Erythroblast (primary cell): Measurements from ENCODE around the gene DACT1.

Experiments
- DNase-seq, 2 experiments: peaks; one replicate each; lab custom pipeline; 2025; lab: John Stamatoyannopoulos, UW
- GATA1 ChIP-seq: IDR thresholded peaks from 2 replicates; pipeline ENCODE4 v1.6.1; 2011; ENCODE audit warnings: low read depth, mild to moderate bottlenecking, control low read depth, low read length, moderate library complexity
- POLR2A ChIP-seq: IDR thresholded peaks from 2 replicates; pipeline ENCODE4 v1.6.1; 2011; ENCODE audit warnings: mild to moderate bottlenecking, low read length

The DACT1 gene

GRCh38 chr14:58625438-58625837 lies 12.3 kb upstream of the DACT1 start:
- DNase-seq: no peak
- TF ChIP-seq POLR2A: no peak
- TF ChIP-seq GATA1: no peak

DNA sequence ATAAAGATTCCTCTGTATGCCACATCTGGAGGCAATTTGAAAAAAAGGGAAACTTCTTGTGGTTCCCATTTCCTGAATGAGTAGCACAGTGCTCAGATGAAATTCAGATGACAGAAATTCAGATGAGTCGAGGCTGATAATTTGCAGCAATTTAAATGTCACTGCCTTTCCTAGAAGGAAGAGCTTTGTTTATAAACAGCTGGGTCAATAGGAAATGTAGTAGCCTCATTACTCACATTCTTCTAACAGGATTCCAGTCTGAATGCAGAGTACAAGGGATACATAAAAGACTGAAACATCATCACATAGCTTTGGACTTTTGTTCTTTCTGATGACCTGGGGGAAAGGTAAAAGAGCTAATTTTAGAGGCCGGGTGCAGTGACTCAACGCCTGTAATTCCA lies 11.3 kb upstream of the DACT1 start:
- TF ChIP-seq GATA1 (no peak), POLR2A (no peak)
- no peak for DNase-seq

- DNase-seq: no peak
- TF ChIP-seq GATA1 (no peak), POLR2A (no peak)
Observed at GRCh38 chr14:58628406-58628805, 9.4 kb upstream of the DACT1 start.

- DNase-seq: no peak
- no peak for TF ChIP-seq GATA1
- TF ChIP-seq POLR2A: no peak
Observed at GRCh38 chr14:58629281-58629680, 8.5 kb upstream of the DACT1 start.

- TF ChIP-seq GATA1 (no peak), POLR2A (no peak)
- DNase-seq: no peak
Observed at GRCh38 chr14:58631732-58632131, 6.0 kb upstream of the DACT1 start.

DNA sequence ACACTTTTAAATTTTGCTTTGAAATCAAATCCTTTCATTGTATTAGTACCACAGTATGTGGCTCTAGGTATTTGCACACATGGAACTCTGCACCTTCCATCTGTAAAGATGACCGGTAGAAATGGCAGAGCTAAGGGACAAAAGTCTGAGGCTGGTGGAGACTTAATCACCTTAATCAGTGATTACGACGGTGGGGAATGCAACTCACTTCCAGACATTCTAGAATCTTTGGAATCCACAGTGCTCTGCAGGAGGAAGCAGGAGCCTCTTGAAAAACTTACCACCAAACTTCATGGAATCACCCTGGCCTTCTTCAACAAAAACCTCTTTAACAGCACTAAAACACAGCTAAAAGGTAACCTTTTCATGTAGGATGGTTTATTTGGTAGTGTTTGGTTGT lies 3.9 kb upstream of the DACT1 start:
- no peak for DNase-seq
- TF ChIP-seq GATA1 (no peak), POLR2A (no peak)

DNA sequence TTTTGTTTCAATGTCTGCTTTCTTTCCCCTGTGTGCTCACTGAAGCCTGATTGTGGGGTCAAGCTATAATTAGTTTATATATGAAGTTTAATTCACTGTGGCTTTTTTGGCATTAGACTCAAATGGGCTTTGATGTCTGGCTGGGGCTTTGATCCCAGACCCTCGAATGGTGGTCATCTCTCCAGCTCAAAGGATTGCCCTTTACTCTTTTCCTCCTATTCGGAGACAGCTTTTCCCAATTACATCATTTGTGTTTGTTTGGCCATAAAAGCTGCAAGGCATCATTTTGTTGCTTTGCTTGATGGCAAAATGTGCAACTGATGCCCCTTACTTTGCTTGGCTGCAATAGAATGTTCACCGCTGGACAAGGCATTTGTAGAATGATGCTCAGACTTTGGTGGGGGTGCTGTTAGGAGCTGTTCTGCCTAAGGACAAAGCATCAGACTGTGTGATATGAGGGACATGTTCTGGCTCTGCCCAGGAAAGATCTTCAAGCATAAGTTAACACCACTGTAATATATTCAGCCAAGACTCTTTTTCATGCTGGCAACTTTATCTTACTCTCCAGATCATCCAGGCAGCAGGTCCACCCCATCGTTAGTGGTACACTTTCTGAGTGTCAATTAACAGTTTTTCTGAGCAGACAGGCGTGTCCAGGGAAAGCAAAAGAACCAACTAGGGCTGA lies 3.2 kb upstream of the DACT1 start:
- TF ChIP-seq GATA1 (no peak), POLR2A (no peak)
- DNase-seq: no peak

DNA sequence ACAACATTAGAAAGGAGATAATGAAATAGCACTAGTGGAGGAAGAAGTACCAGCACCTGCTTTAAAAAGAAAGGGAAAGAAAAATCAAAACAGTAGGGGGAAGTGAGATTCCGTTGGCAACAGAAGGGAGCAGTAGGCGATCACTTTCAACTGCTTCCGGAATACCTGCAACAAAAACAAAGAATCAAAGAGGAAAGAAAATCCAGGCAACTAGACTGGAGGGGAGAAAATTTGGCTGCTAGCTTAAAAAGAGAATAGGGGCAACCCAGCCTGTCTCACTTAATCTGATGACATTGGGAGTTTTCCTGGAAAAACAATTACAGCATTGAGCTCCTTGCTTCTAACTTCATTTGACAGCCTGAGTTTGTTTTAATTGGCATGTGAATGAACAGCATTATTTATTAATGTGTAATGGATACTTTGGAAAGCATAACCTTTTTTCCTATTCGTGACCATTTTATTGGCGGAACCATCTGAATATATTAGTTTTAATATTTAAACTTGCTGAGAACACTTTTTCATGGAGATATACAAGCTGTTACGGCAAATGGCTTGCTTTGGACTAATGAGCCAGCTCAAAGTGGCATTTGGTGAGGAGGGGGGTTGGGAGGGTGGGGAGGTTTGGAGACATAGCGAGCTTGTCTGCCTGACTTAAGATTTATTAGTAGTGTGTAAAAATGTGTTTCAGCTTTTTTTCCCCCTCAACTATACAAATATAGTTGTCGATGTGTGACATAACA lies 2.5 kb upstream of the DACT1 start:
- no peak for DNase-seq
- TF ChIP-seq GATA1 (no peak), POLR2A (no peak)

GRCh38 chr14:58636129-58636528 lies 1.6 kb upstream of the DACT1 start:
- no peak for TF ChIP-seq POLR2A
- no peak for DNase-seq

DNA sequence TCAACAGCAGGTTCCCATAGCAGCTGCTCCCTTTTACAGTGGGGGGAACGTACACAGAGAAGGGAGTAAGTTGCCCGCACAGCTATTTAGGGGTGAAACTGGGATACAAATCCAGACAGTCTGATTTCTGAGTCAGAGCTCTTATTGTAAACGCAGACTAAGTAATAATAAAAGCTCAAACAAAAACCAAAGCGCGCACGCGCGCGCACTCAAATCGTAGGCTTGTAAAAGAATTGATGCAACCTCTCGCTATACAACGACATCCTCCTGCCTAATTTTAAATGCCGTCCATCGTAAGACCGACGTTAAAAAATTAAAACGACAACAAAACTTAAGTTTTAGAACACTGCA lies 747 bp upstream of the DACT1 start:
- peak; percentile 36 for DNase-seq

DNA sequence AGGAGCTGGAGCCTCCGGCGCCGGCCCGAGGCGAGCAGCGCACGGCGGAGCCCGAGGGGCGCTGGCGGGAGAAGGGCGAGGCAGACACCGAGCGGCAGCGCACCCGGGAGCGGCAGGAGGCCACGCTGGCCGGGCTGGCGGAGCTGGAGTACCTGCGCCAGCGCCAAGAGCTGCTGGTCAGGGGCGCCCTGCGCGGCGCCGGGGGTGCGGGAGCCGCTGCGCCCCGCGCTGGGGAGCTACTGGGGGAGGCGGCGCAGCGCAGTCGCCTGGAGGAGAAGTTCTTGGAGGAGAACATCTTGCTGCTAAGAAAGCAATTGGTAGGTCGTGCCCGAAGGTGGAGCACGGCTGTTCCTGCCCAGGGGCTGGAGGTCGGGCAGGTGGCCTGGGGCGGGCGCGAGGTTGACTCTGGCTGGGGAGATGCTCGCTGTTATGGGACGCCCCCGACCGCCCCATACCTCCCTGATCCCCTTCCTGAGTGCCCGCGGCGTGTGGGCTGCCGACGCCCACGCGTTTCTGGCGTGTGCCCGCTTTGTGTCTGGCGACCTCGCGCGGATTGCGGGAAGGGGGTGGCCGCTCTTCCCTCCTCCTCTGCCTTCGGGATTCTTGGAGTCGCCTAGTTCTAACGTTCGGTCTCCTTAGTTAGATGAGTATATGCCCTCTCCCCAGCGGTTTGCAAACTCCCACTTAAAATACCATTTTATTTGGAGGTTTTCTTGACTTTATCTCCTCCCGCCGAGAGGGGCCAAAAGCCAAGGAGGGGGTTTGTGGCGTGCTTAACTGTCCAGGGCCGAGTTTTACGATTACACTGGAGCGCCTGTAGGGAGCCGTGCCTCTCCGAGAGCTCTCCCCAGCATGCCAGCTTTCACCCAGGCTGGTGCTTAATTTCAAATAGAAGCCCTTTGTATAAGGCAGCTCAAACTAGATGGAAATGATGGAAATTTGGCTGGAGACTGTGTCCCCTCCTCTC lies 752 bp downstream of the DACT1 start:
- TF ChIP-seq POLR2A (no peak), GATA1 (no peak)
- DNase-seq: no peak

More for the DNA sequence above, 747 bp upstream of the DACT1 start:
- TF ChIP-seq GATA1 (no peak), POLR2A (no peak)

DNA sequence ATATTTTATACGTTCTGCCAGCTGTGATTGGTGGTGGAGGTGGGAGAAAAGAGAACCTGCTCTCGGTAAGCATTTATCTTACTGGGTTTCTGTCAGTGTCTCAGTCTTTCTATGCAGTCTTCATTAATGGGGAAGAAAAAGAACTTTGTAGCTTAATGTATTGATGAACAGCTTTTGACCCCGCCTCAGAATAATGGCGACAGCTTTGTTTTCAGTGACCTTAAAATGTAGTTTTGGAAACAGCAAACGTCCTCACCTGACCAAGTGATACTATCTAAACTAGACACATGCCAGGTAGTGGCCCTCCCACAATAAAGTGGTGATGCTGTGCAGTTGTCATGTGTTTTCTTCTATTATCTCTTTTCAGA lies 1.4 kb downstream of the DACT1 start:
- TF ChIP-seq POLR2A: no peak
- TF ChIP-seq GATA1: no peak
- DNase-seq: no peak

DNA sequence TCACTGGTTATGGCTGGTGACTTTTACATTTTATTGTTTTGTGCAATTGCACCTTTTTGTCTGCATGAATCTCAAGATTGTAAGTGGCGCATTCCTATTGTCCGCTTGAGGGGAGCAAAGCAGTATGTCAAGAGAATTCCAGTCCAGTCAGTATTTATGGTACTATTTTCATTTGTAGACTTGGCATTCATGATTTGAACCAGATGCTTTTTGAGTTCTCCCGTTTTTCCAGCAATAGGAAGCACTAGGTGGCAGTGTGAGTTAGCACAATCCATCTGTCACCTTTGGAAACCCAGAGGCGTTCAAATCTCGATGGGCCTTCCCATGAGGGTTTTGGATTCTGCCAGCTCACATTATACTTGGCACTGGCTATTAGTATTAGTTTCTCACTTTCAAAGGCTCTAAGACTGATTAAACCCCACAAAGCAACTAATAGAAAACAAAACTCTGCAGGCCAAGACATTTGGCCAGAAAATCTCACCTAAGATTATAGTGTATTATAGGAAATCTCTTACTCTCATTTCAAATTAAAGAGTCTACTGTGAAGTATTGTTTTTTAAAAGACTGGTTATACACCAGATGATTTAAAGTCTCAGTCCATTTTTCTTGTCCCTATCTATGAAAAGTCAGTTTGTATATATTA lies 2.2 kb downstream of the DACT1 start:
- TF ChIP-seq GATA1 (no peak), POLR2A (no peak)
- peak in 1 of 2 experiments; percentile 12 for DNase-seq
